Stimulated activated CD8-positive, alpha-beta memory T cell treated with anti-CD3 and anti-CD28 coated beads, Interleukin-12 subunit alpha, Interleukin-12 subunit beta, amount 100 ng/mL, for 1 hour (primary cell): ENCODE measurements around the gene PPP1R15A.
"Not testable (repeated sequence)": the region's sequence is repeated elsewhere in the genome, so short reads cannot be mapped to it uniquely, and the experiment has no call there.

ENCODE experiments used
- DNase-seq: peaks from one replicate; pipeline ENCODE4 v3.0.0-alpha.2; 2020; ENCODE audit warnings: low read depth

Gene PPP1R15A

DNA sequence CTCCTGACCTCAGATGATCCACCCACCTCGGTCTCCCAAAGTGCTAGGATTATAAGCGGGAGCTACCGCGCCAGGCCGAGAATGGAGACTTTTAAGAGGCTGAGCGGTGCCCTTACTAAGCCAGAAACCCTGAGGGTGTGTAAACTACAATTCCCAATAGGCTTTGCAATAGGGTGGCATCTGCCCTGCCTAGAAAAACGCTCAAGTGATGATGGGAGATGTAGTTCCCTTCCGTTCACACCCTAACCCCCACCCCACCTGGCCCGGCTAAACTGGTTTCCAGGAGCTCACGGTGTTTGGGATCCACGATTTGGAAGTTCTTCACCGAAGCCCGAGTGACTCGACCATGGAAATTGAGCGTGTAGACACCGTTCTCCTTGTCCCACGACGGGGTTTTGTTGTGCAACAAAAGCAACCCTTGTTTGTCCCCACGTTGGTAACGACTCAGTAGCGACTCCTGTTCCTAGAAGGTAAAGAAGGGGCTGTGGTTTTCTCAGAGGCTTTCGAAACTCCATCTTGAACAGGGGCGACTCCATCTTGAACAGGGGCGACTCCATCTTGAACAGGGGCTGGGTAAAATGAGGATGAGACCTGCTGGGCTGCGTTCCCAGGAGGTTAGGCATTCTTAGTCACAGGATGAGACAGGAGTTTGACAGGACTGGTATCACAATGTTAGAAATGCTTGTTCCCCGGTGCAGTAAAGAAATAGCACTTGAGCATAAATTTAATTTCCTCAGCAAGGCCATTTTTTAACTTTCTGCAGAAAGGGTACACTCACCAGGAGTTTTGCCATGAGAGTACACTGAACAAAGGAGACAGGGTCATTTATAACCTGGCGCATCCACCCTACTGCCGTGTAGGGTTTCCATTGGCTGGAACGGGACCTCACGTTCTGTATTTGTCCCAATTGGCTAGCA lies 9.8 kb downstream of the PPP1R15A start:
- DNase-seq = no peak

DNA sequence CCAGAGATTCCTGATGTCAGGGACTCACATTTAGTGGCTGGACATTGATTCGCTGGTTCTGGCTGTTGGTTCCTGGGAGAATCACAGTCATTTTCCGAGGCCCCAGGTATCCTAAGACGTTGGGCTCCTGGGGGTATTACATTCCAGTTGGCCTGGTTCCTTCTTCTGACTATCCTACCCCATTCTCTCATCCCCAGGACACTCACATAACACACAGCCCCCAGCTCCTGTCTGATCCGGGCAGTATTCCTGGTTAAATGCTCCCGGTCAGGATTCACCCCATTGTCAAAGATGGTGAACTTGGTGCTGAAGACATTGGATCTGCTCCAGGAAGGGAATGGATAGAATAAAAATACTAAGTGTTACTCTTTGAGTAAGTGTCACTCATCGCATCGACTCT lies 11.5 kb downstream of the PPP1R15A start:
- DNase-seq = no peak

DNA sequence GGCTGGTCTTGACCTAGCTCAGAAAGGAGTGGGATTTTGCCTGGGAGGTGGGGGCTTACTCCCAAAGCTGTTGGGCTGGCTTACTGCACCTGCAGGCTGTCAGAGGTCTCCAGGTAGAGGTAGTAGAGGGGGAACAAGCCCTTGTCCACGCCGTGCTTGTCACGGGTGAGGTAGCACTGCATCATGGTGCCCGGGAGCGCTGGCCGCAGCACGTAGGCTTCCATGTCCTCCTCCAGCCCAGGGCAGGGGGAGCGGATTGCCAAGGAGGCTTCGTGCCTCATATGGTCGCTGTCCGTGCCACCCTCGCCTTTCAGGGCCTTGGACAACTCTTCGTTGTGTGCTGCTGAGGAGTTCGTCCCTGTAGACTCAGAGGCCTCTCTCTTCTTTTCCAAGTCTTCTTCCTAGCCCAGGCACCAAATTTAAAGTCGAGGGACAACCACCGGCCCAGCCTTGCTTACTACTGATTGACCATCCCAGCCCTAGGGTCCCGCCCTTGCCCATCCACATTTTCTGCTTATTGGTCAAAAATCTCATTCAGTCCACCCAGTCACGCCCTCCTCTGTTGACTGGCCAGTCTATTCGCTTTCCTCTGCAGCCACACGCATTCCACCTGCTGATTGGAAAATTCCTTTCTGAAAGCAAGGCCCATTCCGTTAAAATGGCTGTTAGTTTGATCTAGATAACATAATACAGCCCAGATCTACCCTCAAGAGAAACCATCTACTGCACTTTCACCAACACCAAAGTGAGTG lies 15.8 kb downstream of the PPP1R15A start:
- no peak for DNase-seq

DNA sequence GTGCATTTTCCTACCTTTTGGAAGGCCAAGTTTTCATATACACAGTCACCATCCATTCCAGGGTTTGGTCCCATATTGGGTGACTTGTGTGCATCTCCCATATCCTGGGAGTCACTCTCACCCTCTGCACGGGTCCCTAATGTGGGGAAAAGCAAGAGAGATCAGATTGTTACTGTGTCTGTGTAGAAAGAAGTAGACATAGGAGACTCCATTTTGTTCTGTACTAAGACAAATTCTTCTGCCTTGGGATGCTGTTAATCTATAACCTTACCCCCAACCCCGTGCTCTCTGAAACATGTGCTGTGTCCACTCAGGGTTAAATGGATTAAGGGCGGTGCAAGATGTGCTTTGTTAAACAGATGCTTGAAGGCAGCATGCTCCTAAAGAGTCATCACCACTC lies 17.3 kb downstream of the PPP1R15A start:
- DNase-seq = not testable (repeated sequence)

DNA sequence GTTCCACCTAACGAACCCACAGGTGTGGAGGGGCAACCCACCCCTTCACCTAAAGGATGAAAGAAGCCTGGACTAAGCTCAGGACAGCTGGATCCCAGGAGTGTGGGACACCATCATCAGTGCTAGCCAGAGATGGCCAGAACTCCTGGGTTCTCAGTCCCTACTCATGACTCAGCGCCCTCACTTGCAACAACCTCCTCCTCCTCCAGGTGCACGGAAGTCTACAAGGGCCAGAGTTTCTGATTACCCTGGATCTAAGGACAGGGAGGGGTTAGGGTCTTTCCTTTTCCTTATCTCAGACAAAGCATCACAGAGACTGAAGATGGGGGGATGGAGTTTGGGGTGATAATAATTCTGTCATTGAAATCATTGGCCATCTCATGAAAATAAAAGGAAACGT lies 18.3 kb downstream of the PPP1R15A start:
- no peak for DNase-seq

DNA sequence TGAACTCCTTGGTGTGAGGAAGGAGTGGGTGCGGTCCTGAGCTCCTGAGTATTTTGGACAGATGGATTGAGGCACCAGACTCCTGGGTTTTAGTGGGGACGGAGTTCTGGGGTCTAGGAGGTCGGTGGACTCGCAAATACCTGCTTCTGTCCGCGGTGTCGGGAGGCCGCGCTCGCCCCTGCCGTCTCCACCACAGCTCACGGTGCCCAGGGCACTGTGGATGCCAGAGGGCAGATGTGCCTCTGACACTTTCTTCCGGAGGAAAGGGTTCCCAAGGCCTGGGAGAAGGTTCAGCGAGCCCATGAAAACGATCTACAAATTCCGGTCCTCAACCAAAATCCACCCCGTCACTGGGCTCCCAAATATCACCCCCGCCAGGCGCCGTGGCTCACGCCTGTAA lies 23.0 kb downstream of the PPP1R15A start:
- no peak for DNase-seq

DNA sequence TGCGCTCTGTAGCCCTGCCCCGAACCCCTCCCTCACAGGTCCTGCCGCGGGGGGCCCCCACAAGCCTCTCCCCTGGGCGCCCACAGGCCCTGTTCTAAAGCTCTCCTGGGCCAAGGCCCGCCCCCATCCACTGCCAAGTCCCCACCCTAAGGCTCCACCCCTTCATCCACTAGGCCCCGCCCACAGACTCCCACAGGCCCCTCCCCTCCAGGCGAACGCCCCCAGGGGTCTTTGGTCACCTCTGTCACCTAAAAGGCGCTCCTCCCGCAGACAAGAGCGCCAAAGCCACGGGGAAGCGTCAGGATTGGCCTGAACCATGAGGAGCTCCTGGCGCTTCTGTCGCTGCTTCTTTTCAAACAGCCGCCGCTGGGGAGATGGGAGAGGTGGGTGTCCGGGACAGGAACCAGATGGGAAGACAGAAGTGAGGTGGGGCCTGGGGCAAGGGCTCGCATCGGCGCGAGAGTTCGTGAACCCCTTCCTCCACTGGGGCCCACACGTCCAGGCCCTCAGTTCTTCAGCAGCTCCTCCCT lies 24.0 kb downstream of the PPP1R15A start:
- DNase-seq = no peak

DNA sequence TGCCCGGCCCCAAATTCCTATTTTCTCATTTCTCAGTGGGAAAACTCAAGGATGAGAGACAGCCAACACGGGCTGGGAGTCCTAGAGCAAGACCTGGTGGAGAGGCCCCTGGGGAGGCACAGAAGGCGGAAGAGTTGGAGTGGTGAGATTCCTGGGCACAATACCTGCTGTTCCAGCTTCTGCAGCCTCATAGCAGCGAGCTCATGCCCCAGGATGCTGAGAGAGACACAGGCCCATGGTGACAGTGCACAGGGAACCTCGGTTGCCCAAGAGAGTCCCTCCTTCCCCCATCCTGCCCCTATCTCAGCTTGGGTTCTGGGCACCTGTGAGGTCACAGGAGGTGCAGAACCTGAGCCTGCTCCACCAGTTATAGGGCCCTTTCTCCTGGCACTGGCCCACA lies 25.0 kb downstream of the PPP1R15A start:
- no peak for DNase-seq

DNA sequence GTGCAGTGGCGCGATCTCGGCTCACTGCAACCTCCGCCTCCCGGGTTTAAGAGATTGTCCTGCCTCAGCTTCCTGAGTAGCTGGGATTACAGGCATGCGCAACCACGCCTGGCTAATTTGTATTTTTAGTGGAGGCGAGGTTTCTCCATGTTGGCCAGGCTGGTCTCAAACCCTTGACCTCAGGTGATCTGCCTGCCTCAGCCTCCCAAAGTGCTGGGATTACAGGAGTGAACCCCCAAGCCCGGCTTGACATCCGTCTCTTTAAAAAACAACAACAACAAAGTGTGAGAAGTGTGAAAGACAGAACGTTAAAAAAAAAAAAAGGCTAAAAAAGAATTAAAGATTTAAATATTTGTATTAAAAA lies 27.1 kb downstream of the PPP1R15A start:
- DNase-seq = not testable (repeated sequence)

DNA sequence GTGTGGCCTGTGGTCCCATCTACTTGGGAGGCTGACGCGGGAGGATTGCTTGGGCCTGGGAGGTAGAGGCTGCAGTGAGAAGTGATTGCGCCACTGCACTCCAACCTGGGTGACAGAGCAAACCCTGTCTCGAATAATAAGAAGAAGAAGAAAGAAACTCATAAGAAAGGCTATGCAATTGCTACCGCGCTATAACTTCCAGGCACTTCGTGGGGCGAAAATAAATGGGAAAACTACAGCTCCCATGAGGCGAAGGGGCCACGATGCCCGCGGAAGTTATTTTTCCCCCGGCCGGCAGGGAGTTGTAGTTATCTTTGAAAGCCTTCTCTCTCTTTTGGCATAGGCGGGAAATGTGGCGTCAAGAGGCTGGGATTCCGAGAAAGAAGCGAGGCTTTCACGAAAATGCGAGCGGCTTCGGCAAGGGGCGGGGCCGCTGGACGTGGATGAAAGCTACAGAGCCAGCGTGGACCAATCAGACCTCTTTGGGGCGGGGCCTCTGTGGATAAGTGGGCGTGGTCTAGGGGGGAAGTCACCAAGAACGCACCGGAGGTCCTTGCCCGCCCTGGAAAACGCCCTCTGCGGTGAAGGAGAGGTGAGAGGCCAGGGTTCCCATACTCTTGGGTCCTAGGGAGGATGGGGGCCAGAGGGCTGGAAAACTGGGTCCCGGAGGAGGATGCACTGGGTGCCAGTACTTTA lies 27.7 kb downstream of the PPP1R15A start, which contains the start of gene NUCB1:
TSS of gene NUCB1 (plus strand) at position 532 of the 696 bp plus-strand sequence. CDS start 485 bp downstream, outside the sequence.
- DNase-seq = peak; percentile 98

DNA sequence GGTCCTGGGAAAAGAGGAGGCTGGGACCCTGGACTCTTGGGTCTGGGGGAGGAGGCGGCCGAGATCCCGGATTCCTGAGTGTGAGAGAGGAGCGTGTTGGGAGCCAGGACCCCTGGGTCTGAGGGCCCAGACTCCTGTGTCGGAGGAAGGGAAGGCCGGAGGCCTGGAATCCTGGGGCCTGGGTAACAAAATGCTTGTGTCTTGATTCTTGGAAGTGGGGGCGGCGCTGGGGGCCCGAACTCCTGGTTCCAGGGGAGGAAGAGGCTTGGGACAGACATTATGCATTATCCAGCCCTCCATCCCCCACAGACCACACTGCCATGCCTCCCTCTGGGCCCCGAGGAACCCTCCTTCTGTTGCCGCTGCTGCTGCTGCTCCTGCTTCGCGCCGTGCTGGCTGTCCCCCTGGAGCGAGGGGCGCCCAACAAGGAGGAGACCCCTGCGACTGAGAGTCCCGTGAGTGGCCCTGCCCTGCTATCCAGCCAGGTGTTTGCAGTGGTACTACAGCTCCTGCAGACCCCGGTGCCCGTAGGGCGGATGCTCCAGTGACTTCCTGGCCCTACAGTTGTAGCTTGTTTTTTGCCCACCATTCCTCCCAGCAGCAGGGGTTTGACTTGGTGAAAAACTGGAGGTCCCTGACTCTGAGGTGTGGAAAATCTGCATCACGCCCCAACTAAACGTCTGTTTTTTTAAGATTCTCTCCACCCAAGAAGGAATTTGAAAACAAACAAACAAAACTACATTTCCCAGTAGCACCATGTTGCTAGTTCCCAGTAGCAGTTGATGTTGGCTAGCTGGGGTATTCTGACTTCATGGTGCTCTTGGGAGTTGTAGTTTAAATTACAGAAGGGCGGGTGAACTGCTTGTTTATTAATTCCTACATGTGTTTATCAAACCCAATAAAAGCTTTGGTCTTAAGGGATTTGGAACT lies 28.5 kb downstream of the PPP1R15A start:
- DNase-seq = no peak

DNA sequence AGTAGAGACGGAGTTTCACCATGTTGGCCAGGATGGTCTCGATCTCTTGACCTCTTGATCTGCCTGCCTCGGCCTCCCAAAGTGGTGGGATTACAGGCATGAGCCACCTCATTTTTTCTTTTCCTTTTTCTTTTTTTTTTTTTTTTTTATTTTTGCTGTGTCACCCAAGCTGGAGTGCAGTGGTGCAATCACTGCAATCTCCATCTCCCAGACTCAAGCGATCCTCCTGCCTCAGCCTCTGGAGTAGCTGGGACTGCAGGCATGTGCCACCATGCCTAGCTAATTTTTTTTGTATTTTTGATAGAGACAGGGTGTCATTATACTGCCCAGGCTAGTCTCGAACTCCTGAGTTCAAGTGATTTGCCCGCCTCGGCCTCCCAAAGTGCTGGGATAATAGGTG lies 30.1 kb downstream of the PPP1R15A start:
- not testable (repeated sequence) for DNase-seq

DNA sequence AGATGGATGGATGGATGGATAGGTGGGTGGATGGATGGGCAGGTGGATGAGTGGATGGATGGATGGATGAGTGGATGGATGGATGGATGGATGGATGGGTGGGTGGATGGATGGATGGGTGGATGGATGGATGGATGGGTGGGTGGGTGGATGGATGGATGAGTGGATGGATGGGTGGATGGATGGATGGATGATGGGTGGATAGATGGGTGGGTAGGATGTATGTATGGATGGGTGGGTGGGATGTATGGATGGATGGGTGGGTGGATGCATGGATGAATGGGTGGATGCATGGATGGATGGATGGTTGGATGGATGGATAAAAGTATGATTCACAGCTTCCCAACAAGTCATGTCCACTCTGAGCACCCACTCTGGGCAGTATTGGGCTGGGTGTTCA lies 31.6 kb downstream of the PPP1R15A start:
- not testable (repeated sequence) for DNase-seq

DNA sequence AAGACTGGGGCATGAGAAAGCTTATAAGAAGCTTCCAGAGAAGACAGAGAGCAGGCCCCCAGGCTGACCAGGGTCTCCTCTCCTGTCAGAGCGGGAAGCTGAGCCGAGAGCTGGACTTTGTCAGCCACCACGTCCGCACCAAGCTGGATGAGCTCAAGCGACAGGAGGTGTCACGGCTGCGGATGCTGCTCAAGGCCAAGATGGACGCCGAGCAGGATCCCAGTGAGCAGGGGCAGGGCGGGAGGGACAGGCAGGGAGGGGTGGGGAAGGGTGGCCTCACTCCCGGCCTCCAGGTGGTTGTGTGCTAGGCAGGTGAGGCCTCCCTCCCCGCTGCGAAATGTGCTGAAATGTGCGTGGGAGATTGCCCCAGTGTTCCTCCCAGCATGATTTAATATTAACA lies 33.4 kb downstream of the PPP1R15A start:
- DNase-seq = no peak

DNA sequence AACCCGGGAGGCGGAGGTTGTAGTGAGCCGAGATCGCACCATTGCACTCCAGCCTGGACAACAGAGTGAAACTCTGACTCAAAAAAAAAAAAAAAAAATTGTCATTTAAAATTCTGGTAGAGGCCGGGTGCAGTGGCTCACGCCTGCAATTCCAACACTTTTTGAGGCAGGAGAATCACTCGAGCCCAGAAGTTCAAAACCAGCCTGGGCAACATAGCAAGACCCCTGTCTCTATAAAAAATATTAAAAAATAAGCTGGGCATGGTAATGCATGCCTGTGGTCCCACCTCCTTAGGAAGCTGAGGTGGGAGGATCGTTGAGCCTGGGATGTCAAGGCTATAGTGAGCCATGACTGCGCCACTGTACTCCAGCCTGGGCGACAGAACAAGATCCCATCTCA lies 34.1 kb downstream of the PPP1R15A start:
- DNase-seq = no peak

DNA sequence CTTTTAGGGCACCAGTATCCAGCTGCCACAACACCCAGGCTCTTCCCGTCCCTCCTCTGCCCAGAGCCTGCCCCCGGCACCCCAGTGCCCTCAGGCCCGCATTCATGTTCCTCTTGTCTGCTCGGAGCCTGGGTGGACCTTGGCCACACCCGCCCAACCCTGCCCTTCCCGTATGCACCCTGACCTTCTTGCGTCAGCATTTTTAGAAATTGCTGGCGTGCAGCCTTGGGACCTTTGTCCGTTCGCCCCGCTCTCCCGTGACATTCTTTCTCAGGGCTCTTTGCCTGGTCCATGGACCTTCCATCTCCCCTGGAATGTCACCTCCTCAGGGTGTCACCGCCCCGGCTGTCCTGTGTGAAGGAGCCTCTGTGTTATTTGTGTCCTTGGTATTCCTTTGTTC lies 35.5 kb downstream of the PPP1R15A start:
- DNase-seq = no peak

DNA sequence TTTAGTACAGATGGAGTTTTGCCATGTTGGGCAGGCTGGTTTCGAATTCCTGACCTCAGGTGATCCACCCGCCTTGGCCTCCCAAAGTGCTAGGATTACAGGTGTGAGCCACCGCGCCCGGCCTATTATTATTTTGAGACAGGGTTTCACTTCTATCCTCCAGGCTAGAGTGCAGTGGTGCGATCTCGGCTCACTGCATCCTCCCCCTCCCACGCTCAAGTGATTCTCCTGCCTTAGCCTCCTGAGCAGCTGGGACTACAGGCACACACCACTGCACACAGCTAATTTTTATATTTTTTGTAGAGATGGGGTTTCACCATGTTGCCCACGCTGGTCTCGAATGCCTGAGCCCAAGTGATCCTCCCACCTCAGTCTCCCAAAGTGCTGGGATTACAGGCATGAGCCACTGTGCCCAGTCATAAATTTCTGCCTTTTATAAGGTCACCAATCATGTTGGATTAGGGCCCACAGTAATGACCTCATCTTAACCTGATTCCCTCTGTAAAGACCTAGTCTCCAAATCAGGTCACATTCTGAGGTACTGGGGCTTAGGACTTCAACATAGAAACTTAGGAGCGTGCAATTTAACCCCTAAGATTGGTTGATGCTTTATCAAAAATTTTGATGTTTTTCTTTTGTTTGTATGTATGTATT lies 37.3 kb downstream of the PPP1R15A start:
- not testable (repeated sequence) for DNase-seq

DNA sequence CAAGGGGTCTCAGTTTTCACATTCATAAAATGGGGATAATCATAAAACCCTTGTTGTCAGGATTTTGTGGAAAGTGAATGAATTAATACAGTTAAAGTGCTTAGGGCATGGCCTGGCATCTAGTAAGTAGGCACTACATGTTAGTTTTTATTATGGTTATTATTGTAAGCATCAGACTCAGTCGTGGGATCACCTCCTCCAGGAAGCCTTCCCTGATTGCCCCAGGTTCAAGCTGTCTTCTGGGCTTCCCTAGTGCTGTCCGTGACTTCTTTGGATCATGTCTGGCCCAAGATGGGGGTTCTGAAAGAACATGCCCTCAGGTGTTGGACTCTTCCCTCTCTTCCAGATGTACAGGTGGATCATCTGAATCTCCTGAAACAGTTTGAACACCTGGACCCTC lies 38.6 kb downstream of the PPP1R15A start:
- no peak for DNase-seq

DNA sequence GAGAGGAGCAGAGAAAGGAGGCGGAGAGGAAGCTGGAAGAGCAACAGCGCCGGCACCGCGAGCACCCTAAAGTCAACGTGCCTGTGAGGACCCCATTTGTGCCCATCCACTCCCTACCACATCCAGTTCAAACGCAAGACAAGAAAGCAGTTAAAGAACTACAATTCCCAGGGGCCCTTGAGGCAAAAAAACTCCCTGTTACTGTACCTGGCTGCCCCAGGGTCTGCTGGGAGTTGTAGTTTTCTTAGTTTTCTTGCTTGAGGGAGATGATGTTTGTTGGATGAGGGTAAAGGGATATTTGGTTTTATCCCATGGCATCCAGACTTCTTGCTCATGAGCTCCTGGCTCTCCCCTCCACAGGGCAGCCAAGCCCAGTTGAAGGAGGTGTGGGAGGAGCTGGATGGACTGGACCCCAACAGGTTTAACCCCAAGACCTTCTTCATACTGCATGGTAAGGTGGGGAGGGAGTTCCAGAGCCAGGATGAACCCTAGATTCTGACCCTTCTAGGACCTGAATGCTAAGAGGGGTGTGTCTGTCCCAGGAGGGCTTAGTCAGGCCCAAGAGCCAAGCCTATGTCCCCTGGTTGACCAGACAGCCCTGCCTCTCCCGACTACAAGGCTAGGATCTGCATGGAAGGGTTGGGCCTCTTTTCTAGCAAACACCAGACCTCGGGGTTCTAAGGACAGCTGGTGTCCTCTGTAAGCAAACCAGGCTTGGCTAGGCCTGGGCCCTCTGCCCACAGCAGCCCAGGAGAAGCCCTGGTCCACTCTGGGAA lies 41.1 kb downstream of the PPP1R15A start:
- DNase-seq = no peak

DNA sequence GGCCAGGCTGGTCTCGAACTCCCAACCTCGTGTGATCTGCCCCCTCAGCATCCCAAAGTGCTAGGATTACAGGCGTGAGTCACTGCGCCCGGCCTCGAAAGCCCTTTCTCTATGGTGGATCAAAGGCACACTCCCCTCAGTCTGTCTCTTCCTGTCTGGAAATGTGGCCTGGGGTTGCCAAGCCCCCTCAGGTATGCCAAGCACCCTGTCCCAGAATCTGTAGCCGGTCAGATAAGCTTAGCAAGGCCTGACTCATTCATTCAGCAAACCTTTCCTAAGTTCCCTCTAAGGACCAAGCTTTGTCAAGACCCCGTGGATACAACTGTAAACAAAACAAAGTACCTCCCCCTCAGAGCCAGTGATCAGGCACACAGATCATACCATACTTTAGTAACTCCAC lies 42.0 kb downstream of the PPP1R15A start:
- DNase-seq = no peak
